Subcutaneous adipose tissue (tissue), 4 donors: Measurements from ENCODE around the gene FGF5. TPM values are rescaled to one million over a fixed set of nuclear protein-coding genes. Genes with fewer than 3 reads are reported as not detected.

Experiments
- total RNA-seq, 4 donors: library from RNA; depleted of rRNA; stranded (reverse); fragments of >200 nt; gene quantifications; one replicate each; pipeline ENCODE4 v1.1.0, GENCODE V29; 2016
- TF ChIP-seq, protein P1 (sequence below): fragments of 450-650 bp; IDR thresholded peaks from one replicate; pipeline ENCODE4 v1.5.1; 2016; ENCODE audit warnings: low read depth, mild to moderate bottlenecking, control low read depth, antibody characterized with exemption, moderate library complexity

Gene FGF5
- total RNA-seq, 4 donors from 2014 or later = not detected

DNA sequence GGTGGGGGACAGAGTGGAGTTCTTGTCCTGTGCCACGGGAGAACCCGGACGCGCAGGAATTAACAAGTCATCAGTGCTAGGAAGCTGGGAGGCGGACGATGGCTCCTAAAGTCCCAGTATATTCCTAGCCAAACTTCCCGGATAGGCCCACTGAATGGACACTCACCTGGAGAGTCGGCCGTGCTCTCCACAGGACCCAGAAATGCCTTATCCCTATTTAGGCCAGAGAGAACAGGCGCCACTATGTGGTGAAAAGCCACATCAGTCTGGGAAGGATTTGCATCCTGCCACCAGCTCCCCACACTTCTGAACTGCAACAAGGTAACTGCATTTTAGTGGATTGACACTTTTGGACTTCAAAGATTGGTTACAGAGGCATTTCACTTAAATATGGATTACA is 70.1 kb downstream of the FGF5 start:
- TF ChIP-seq, protein P1, sequence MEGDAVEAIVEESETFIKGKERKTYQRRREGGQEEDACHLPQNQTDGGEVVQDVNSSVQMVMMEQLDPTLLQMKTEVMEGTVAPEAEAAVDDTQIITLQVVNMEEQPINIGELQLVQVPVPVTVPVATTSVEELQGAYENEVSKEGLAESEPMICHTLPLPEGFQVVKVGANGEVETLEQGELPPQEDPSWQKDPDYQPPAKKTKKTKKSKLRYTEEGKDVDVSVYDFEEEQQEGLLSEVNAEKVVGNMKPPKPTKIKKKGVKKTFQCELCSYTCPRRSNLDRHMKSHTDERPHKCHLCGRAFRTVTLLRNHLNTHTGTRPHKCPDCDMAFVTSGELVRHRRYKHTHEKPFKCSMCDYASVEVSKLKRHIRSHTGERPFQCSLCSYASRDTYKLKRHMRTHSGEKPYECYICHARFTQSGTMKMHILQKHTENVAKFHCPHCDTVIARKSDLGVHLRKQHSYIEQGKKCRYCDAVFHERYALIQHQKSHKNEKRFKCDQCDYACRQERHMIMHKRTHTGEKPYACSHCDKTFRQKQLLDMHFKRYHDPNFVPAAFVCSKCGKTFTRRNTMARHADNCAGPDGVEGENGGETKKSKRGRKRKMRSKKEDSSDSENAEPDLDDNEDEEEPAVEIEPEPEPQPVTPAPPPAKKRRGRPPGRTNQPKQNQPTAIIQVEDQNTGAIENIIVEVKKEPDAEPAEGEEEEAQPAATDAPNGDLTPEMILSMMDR = no peak

DNA sequence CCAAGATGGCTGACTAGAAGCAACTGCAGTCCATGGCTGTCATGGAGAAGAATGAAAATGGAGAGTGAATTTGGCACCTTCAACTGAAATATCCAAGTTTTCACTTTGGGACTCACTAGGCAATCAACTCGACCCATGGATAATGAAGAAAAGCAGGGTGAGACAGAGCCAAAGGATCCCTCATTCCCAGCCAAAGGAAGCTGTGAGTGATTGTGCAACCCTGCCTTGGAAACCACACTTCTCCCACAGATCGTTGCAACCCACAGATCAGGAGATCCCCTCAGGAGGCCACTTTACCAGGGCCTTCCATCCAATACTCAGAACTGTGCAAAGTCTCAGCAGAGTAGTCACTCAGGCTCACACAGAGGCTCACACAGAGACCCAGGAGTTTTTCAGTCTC is 73.6 kb downstream of the FGF5 start:
- TF ChIP-seq, protein P1 = no peak

Other genes starting within 250 kb of the FGF5 start
- gene ANTXR2, start 193.4 kb upstream of the FGF5 start, total RNA-seq = 100 to 1,000 TPM; 136 to 215 (median 183) TPM
- 1 to 10 TPM; 2.1 to 8.1 (median 4.7) TPM for gene PRDM8, start 69.2 kb upstream of the FGF5 start, total RNA-seq
- not detected for gene CFAP299, start 69.1 kb downstream of the FGF5 start, total RNA-seq